ENCODE data around the gene SCFD2. TPM values are rescaled to one million over a fixed set of nuclear protein-coding genes. Genes with fewer than 3 reads are reported as not detected.

SCFD2 gene
- total and polyA plus RNA-seq, 2 donors, result 5.0 to 12.1 TPM

GRCh38 chr4:53018471-53018870 lies 347.4 kb downstream of the SCFD2 start:
- Histone ChIP-seq H3K27me3 (ENCODE audit: control insufficient read depth in 2 of 2, insufficient read depth in 1 of 2, low read length in 1 of 2) (no peaks in the 10 kb centered on the region), H3K4me1 (ENCODE audit: control insufficient read depth in 2 of 2, insufficient read depth in 2 of 2, low read length in 2 of 2) (no peaks in the 10 kb centered on the region), H3K9me3 (ENCODE audit: control insufficient read depth in 2 of 2, insufficient read depth in 1 of 2, low read length in 1 of 2) (no peaks in the 10 kb centered on the region), H3K27ac (ENCODE audit: low read depth in 1 of 2, low read length in 1 of 2) (no peak overlapping the region), H3K36me3 (ENCODE audit: control insufficient read depth in 2 of 2, insufficient read depth in 2 of 2, low read length in 1 of 2) (no peaks in the 10 kb centered on the region), H3K4me3 (ENCODE audit: low read length in 2 of 2) (no peak overlapping the region)
- WGBS, result 97% methylated on average over 3 of the region's 3 CpGs
- no peak for DNase-seq (ENCODE audit: low read depth in 6 of 9, low spot score in 9 of 9)

GRCh38 chr4:53016099-53016820 lies 349.6 kb downstream of the SCFD2 start:
- Histone ChIP-seq H3K27ac (ENCODE audit: low read depth in 1 of 2, low read length in 1 of 2) (no peak overlapping the region), H3K4me1 (ENCODE audit: control insufficient read depth in 2 of 2, insufficient read depth in 2 of 2, low read length in 2 of 2) (peaks cover 5 to 13% of the 10 kb centered on the region in 2 donors), H3K9me3 (ENCODE audit: control insufficient read depth in 2 of 2, insufficient read depth in 1 of 2, low read length in 1 of 2) (no peaks in the 10 kb centered on the region), H3K36me3 (ENCODE audit: control insufficient read depth in 2 of 2, insufficient read depth in 2 of 2, low read length in 1 of 2) (no peaks in the 10 kb centered on the region), H3K27me3 (ENCODE audit: control insufficient read depth in 2 of 2, insufficient read depth in 1 of 2, low read length in 1 of 2) (no peaks in the 10 kb centered on the region), H3K4me3 (ENCODE audit: low read length in 2 of 2) (no peak overlapping the region)
- WGBS, result 96% methylated on average over 5 of the region's 5 CpGs
- DNase-seq (ENCODE audit: low read depth in 6 of 9, low spot score in 9 of 9), result no peak

- Histone ChIP-seq H3K9me3 (ENCODE audit: control insufficient read depth in 2 of 2, insufficient read depth in 1 of 2, low read length in 1 of 2) (no peaks in the 10 kb centered on the region), H3K27me3 (ENCODE audit: control insufficient read depth in 2 of 2, insufficient read depth in 1 of 2, low read length in 1 of 2) (no peaks in the 10 kb centered on the region), H3K27ac (ENCODE audit: low read depth in 1 of 2, low read length in 1 of 2) (no peak overlapping the region), H3K4me3 (ENCODE audit: low read length in 2 of 2) (no peak overlapping the region), H3K36me3 (ENCODE audit: control insufficient read depth in 2 of 2, insufficient read depth in 2 of 2, low read length in 1 of 2) (no peaks in the 10 kb centered on the region), H3K4me1 (ENCODE audit: control insufficient read depth in 2 of 2, insufficient read depth in 2 of 2, low read length in 2 of 2) (peaks cover 6 to 15% of the 10 kb centered on the region in 2 donors)
- WGBS, result 45% methylated on average over 5 of the region's 5 CpGs
- DNase-seq (ENCODE audit: low read depth in 6 of 9, low spot score in 9 of 9), result peak in 4 of 9 donors; percentile 17 to 53 (median 35)
Measured at GRCh38 chr4:53015681-53016080, 350.2 kb downstream of the SCFD2 start.

- no peaks in the 10 kb centered on the region for H3K36me3 ChIP-seq (ENCODE audit: control insufficient read depth in 2 of 2, insufficient read depth in 2 of 2, low read length in 1 of 2)
- no peak overlapping the region for H3K27ac ChIP-seq (ENCODE audit: low read depth in 1 of 2, low read length in 1 of 2)
- DNase-seq (ENCODE audit: low read depth in 6 of 9, low spot score in 9 of 9), result no peak
- no peaks in the 10 kb centered on the region for H3K9me3 ChIP-seq (ENCODE audit: control insufficient read depth in 2 of 2, insufficient read depth in 1 of 2, low read length in 1 of 2)
- WGBS, result 90% methylated on average over 2 of the region's 2 CpGs
- no peak overlapping the region for H3K4me3 ChIP-seq (ENCODE audit: low read length in 2 of 2)
- H3K4me1 ChIP-seq (ENCODE audit: control insufficient read depth in 2 of 2, insufficient read depth in 2 of 2, low read length in 2 of 2), result peaks cover 6 to 18% of the 10 kb centered on the region in 2 donors
- H3K27me3 ChIP-seq (ENCODE audit: control insufficient read depth in 2 of 2, insufficient read depth in 1 of 2, low read length in 1 of 2), result no peaks in the 10 kb centered on the region
Measured at GRCh38 chr4:53014881-53015280, 351.0 kb downstream of the SCFD2 start.

- peaks cover 6 to 21% of the 10 kb centered on the region in 2 donors for H3K4me1 ChIP-seq (ENCODE audit: control insufficient read depth in 2 of 2, insufficient read depth in 2 of 2, low read length in 2 of 2)
- no peaks in the 10 kb centered on the region for H3K9me3 ChIP-seq (ENCODE audit: control insufficient read depth in 2 of 2, insufficient read depth in 1 of 2, low read length in 1 of 2)
- H3K27ac ChIP-seq (ENCODE audit: low read depth in 1 of 2, low read length in 1 of 2), result no peak overlapping the region
- DNase-seq (ENCODE audit: low read depth in 6 of 9, low spot score in 9 of 9), result no peak
- 88% methylated on average over 5 of the region's 5 CpGs for WGBS
- H3K4me3 ChIP-seq (ENCODE audit: low read length in 2 of 2), result no peak overlapping the region
- H3K27me3 ChIP-seq (ENCODE audit: control insufficient read depth in 2 of 2, insufficient read depth in 1 of 2, low read length in 1 of 2), result no peaks in the 10 kb centered on the region
- H3K36me3 ChIP-seq (ENCODE audit: control insufficient read depth in 2 of 2, insufficient read depth in 2 of 2, low read length in 1 of 2), result no peaks in the 10 kb centered on the region
Measured at GRCh38 chr4:53013873-53014775, 351.7 kb downstream of the SCFD2 start.

GRCh38 chr4:53012738-53013137 lies 353.1 kb downstream of the SCFD2 start:
- Histone ChIP-seq H3K27ac (ENCODE audit: low read depth in 1 of 2, low read length in 1 of 2) (peak overlapping the region in 1 of 2 donors; percentile 65), H3K4me1 (ENCODE audit: control insufficient read depth in 2 of 2, insufficient read depth in 2 of 2, low read length in 2 of 2) (peaks cover 6 to 21% of the 10 kb centered on the region in 2 donors), H3K9me3 (ENCODE audit: control insufficient read depth in 2 of 2, insufficient read depth in 1 of 2, low read length in 1 of 2) (no peaks in the 10 kb centered on the region), H3K27me3 (ENCODE audit: control insufficient read depth in 2 of 2, insufficient read depth in 1 of 2, low read length in 1 of 2) (no peaks in the 10 kb centered on the region), H3K4me3 (ENCODE audit: low read length in 2 of 2) (no peak overlapping the region), H3K36me3 (ENCODE audit: control insufficient read depth in 2 of 2, insufficient read depth in 2 of 2, low read length in 1 of 2) (no peaks in the 10 kb centered on the region)
- WGBS, result 15% methylated on average over 1 of the region's 1 CpG
- DNase-seq (ENCODE audit: low read depth in 6 of 9, low spot score in 9 of 9), result peak in 6 of 9 donors; percentile 32 to 75 (median 50)

GRCh38 chr4:53011259-53011905 lies 354.5 kb downstream of the SCFD2 start:
- no peaks in the 10 kb centered on the region for H3K27me3 ChIP-seq (ENCODE audit: control insufficient read depth in 2 of 2, insufficient read depth in 1 of 2, low read length in 1 of 2)
- H3K9me3 ChIP-seq (ENCODE audit: control insufficient read depth in 2 of 2, insufficient read depth in 1 of 2, low read length in 1 of 2), result peaks cover 0 to 5% of the 10 kb centered on the region in 2 donors
- no peak overlapping the region for H3K4me3 ChIP-seq (ENCODE audit: low read length in 2 of 2)
- peak overlapping the region; percentile 3 to 81 for H3K27ac ChIP-seq (ENCODE audit: low read depth in 1 of 2, low read length in 1 of 2)
- H3K4me1 ChIP-seq (ENCODE audit: control insufficient read depth in 2 of 2, insufficient read depth in 2 of 2, low read length in 2 of 2), result peaks cover 6 to 21% of the 10 kb centered on the region in 2 donors
- DNase-seq (ENCODE audit: low read depth in 6 of 9, low spot score in 9 of 9), result peak in 5 of 9 donors; percentile 15 to 60 (median 29)
- WGBS, result 24% methylated on average over 2 of the region's 2 CpGs
- H3K36me3 ChIP-seq (ENCODE audit: control insufficient read depth in 2 of 2, insufficient read depth in 2 of 2, low read length in 1 of 2), result no peaks in the 10 kb centered on the region

GRCh38 chr4:53010318-53010717 lies 355.5 kb downstream of the SCFD2 start:
- no peak for DNase-seq (ENCODE audit: low read depth in 6 of 9, low spot score in 9 of 9)
- H3K4me1 ChIP-seq (ENCODE audit: control insufficient read depth in 2 of 2, insufficient read depth in 2 of 2, low read length in 2 of 2), result peaks cover 6 to 21% of the 10 kb centered on the region in 2 donors

More at GRCh38 chr4:53010318-53010717, 355.5 kb downstream of the SCFD2 start:
- Histone ChIP-seq H3K27me3 (ENCODE audit: control insufficient read depth in 2 of 2, insufficient read depth in 1 of 2, low read length in 1 of 2) (no peaks in the 10 kb centered on the region), H3K4me3 (ENCODE audit: low read length in 2 of 2) (no peak overlapping the region), H3K9me3 (ENCODE audit: control insufficient read depth in 2 of 2, insufficient read depth in 1 of 2, low read length in 1 of 2) (peaks cover 0 to 5% of the 10 kb centered on the region in 2 donors), H3K36me3 (ENCODE audit: control insufficient read depth in 2 of 2, insufficient read depth in 2 of 2, low read length in 1 of 2) (no peaks in the 10 kb centered on the region), H3K27ac (ENCODE audit: low read depth in 1 of 2, low read length in 1 of 2) (no peak overlapping the region)
- 95% methylated on average over 5 of the region's 5 CpGs for WGBS
